ENCODE measurements around the gene SLC35E2B. TPM values are rescaled to one million over a fixed set of nuclear protein-coding genes. Genes with fewer than 3 reads are reported as not detected.
"Not testable (repeated sequence)": the region's sequence is repeated elsewhere in the genome, so short reads cannot be mapped to it uniquely, and the experiment has no call there.

Gene SLC35E2B
- total RNA-seq, result 10 to 100 TPM; 67.5 to 87.3 TPM
- total RNA-seq, result 101 to 157 reads per million in 2 donors

- Mint-ChIP-seq H3K27ac (peak within 1 kb of the TSS; percentile 51), H3K4me3 (peak within 1 kb of the TSS; percentile 79)
- H3K27me3 Mint-ChIP-seq; H3K9me3 ChIP-seq (ENCODE audit: control insufficient read depth, low read length, poor library complexity, severe bottlenecking); H3K4me1 Mint-ChIP-seq; H3K36me3 Mint-ChIP-seq (ENCODE audit: low read depth): not testable (repeated sequence)
- peak; percentile 85 to 96 (median 87) for DNase-seq
- peak; percentile 75 for ATAC-seq
Observed at GRCh38 chr1:1692714-1693647, at the start of gene SLC35E2B. Gene SLC35E2B, minus strand, starts transcription at chr1:1692795. Its CDS starts 16,096 bp downstream, at chr1:1676699.

- not testable (repeated sequence) for DNase-seq
Observed at GRCh38 chr1:1741013-1741412, 48.4 kb upstream of the SLC35E2B start.

GRCh38 chr1:1738799-1739337 is 46.3 kb upstream of the SLC35E2B start:
- not testable (repeated sequence) for H3K9me3 ChIP-seq (ENCODE audit: control insufficient read depth, low read length, poor library complexity, severe bottlenecking); H3K4me1 Mint-ChIP-seq; H3K36me3 Mint-ChIP-seq (ENCODE audit: low read depth); H3K27ac Mint-ChIP-seq; H3K4me3 Mint-ChIP-seq; ATAC-seq; DNase-seq; H3K27me3 Mint-ChIP-seq

More at GRCh38 chr1:1741013-1741412, 48.4 kb upstream of the SLC35E2B start:
- H3K27me3 Mint-ChIP-seq; H3K4me3 Mint-ChIP-seq; H3K27ac Mint-ChIP-seq; ATAC-seq; H3K4me1 Mint-ChIP-seq; H3K36me3 Mint-ChIP-seq (ENCODE audit: low read depth); H3K9me3 ChIP-seq (ENCODE audit: control insufficient read depth, low read length, poor library complexity, severe bottlenecking): not testable (repeated sequence)

- not testable (repeated sequence) for DNase-seq; H3K4me1 Mint-ChIP-seq; H3K36me3 Mint-ChIP-seq (ENCODE audit: low read depth); H3K9me3 ChIP-seq (ENCODE audit: control insufficient read depth, low read length, poor library complexity, severe bottlenecking); H3K4me3 Mint-ChIP-seq; ATAC-seq; H3K27me3 Mint-ChIP-seq; H3K27ac Mint-ChIP-seq
Observed at GRCh38 chr1:1737675-1738590, 45.3 kb upstream of the SLC35E2B start.

GRCh38 chr1:1732381-1732780 is 39.8 kb upstream of the SLC35E2B start:
- peak overlapping the region; percentile 54 for H3K27ac Mint-ChIP-seq
- peaks cover 9% of the 10 kb centered on the region for H3K4me1 Mint-ChIP-seq
- no peaks in the 10 kb centered on the region for H3K36me3 Mint-ChIP-seq (ENCODE audit: low read depth)
- DNase-seq (no peak), ATAC-seq (no peak)
- H3K9me3 ChIP-seq (ENCODE audit: control insufficient read depth, low read length, poor library complexity, severe bottlenecking), result no peaks in the 10 kb centered on the region
- H3K4me3 Mint-ChIP-seq, result no peak overlapping the region
- H3K27me3 Mint-ChIP-seq, result no peaks in the 10 kb centered on the region

GRCh38 chr1:1730870-1731269 is 38.3 kb upstream of the SLC35E2B start:
- ATAC-seq (no peak), DNase-seq (no peak)
- Mint-ChIP-seq H3K4me1 (peaks cover 13% of the 10 kb centered on the region), H3K27ac (peak overlapping the region; percentile 54), H3K27me3 (no peaks in the 10 kb centered on the region), H3K36me3 (ENCODE audit: low read depth) (no peaks in the 10 kb centered on the region), H3K4me3 (no peak overlapping the region)
- H3K9me3 ChIP-seq (ENCODE audit: control insufficient read depth, low read length, poor library complexity, severe bottlenecking), result no peaks in the 10 kb centered on the region

GRCh38 chr1:1730230-1730629 is 37.6 kb upstream of the SLC35E2B start:
- ATAC-seq; H3K36me3 Mint-ChIP-seq (ENCODE audit: low read depth); H3K27me3 Mint-ChIP-seq; H3K27ac Mint-ChIP-seq; H3K9me3 ChIP-seq (ENCODE audit: control insufficient read depth, low read length, poor library complexity, severe bottlenecking); DNase-seq; H3K4me3 Mint-ChIP-seq: not testable (repeated sequence)
- peaks cover 13% of the 10 kb centered on the region for H3K4me1 Mint-ChIP-seq

- DNase-seq; H3K36me3 Mint-ChIP-seq (ENCODE audit: low read depth); ATAC-seq; H3K27me3 Mint-ChIP-seq; H3K9me3 ChIP-seq (ENCODE audit: control insufficient read depth, low read length, poor library complexity, severe bottlenecking): not testable (repeated sequence)
- Mint-ChIP-seq H3K4me3 (peak overlapping the region; percentile 69), H3K4me1 (peaks cover 14% of the 10 kb centered on the region), H3K27ac (peak overlapping the region; percentile 93)
Observed at GRCh38 chr1:1729116-1729816, 36.7 kb upstream of the SLC35E2B start.

- H3K27me3 Mint-ChIP-seq; H3K36me3 Mint-ChIP-seq (ENCODE audit: low read depth); H3K9me3 ChIP-seq (ENCODE audit: control insufficient read depth, low read length, poor library complexity, severe bottlenecking): not testable (repeated sequence)
- Mint-ChIP-seq H3K4me1 (peaks cover 15% of the 10 kb centered on the region), H3K27ac (peak overlapping the region; percentile 93), H3K4me3 (peak overlapping the region; percentile 76)
- peak; percentile 57 for ATAC-seq
- peak in 1 of 3 donors; percentile 31 for DNase-seq
Observed at GRCh38 chr1:1728308-1729005, 35.9 kb upstream of the SLC35E2B start.

GRCh38 chr1:1727131-1727651 is 34.6 kb upstream of the SLC35E2B start:
- H3K27me3 Mint-ChIP-seq; DNase-seq; ATAC-seq; H3K36me3 Mint-ChIP-seq (ENCODE audit: low read depth); H3K9me3 ChIP-seq (ENCODE audit: control insufficient read depth, low read length, poor library complexity, severe bottlenecking): not testable (repeated sequence)
- peaks cover 15% of the 10 kb centered on the region for H3K4me1 Mint-ChIP-seq
- H3K4me3 Mint-ChIP-seq, result peak overlapping the region; percentile 56
- peak overlapping the region; percentile 87 for H3K27ac Mint-ChIP-seq

- Mint-ChIP-seq H3K4me1 (peaks cover 19% of the 10 kb centered on the region), H3K4me3 (peak overlapping the region; percentile 15), H3K27ac (peak overlapping the region; percentile 87)
- H3K27me3 Mint-ChIP-seq; H3K9me3 ChIP-seq (ENCODE audit: control insufficient read depth, low read length, poor library complexity, severe bottlenecking); DNase-seq; H3K36me3 Mint-ChIP-seq (ENCODE audit: low read depth); ATAC-seq: not testable (repeated sequence)
Observed at GRCh38 chr1:1726088-1726487, 33.5 kb upstream of the SLC35E2B start.
